Upper lobe of left lung (tissue), 6 donors: Measurements from ENCODE around the gene C1S. TPM values are rescaled to one million over a fixed set of nuclear protein-coding genes. Genes with fewer than 3 reads are reported as not detected.

Experiments used
- ATAC-seq, 2 donors: fragments of 200-7000 bp; cut with Tn5 transposase; one replicate each; pipeline ENCODE4 v1.9.1; 2022; ENCODE audit warnings: mild to moderate bottlenecking in 2 of 2, moderate library complexity in 2 of 2; ENCODE audit not compliant: low FRiP score in 2 of 2
- DNase-seq, 2 donors: peaks; one replicate each; pipeline ENCODE4 v3.0.0-alpha.2; 2019 to 2020
- H3K27ac ChIP-seq, 4 donors: fragments of 200-600 bp; sonication (generic); one replicate each; pipeline ENCODE4 v1.5.1; 2016 to 2019
- H3K27me3 ChIP-seq, 4 donors: fragments of 200-600 bp; sonication (generic); one replicate each; pipeline ENCODE4 v1.5.1; 2017 to 2019
- H3K36me3 ChIP-seq, 4 donors: fragments of 200-600 bp; sonication (generic); one replicate each; pipeline ENCODE4 v1.5.1; 2016 to 2019
- H3K4me1 ChIP-seq, 4 donors: fragments of 200-600 bp; sonication (generic); one replicate each; pipeline ENCODE4 v1.5.1; 2018 to 2019
- H3K4me3 ChIP-seq, 4 donors: fragments of 200-600 bp; sonication (generic); one replicate each; pipeline ENCODE4 v1.5.1; 2017 to 2019; ENCODE audit warnings: mild to moderate bottlenecking in 2 of 4, moderate library complexity in 1 of 4
- H3K9me3 ChIP-seq, 4 donors: fragments of 200-600 bp; sonication (generic); one replicate each; pipeline ENCODE4 v1.5.1; 2018 to 2019
- CTCF ChIP-seq, 6 experiments: fragments of 450-650 bp in 4 of 6; fragments of 200-600 bp in 2 of 6; sonication (generic) in 2 of 6; IDR thresholded peaks; one replicate each; pipeline ENCODE4 v1.5.1; 2016 to 2019; ENCODE audit warnings: antibody characterized with exemption in 6 of 6
- EP300 ChIP-seq, 4 donors: sonication (generic); formaldehyde crosslinking; IDR thresholded peaks; one replicate each; pipeline ENCODE4 v1.5.1; 2017; ENCODE audit warnings: antibody characterized with exemption in 4 of 4, control low read depth in 2 of 4
- POLR2A ChIP-seq, 4 donors: fragments of 450-650 bp; IDR thresholded peaks; one replicate each; pipeline ENCODE4 v1.5.1; 2016 to 2017; ENCODE audit warnings: antibody characterized with exemption in 4 of 4, mild to moderate bottlenecking in 2 of 4
- POLR2AphosphoS5 ChIP-seq, 2 donors: sonication (generic); formaldehyde crosslinking; IDR thresholded peaks; one replicate each; pipeline ENCODE4 v1.5.1; 2017; ENCODE audit warnings: antibody characterized with exemption in 2 of 2
- WGBS, 2 donors: methylation state at CpG; one replicate each; pipeline ENCODE4 v1.1.5; 2017 to 2018; 5-methylcytosine and 5-hydroxymethylcytosine counted together
- total RNA-seq, 6 donors: library from RNA; depleted of rRNA in 4 of 6; stranded (reverse); fragments of >200 nt in 4 of 6; gene quantifications; one replicate each; pipeline versions ENCODE4 v1.1.0 to v1.2.1, GENCODE V29; 2016 to 2021
- donor health status: DM: no; HTN: no; CAD: no; lungs with moderate emphysema.
- donor health status: DM: no; HTN: yes; CAD: no; lungs with severe emphysema.

Gene C1S
- total RNA-seq, 6 donors from 2014 or later = 146 to 338 (median 208) TPM

- no peak for ATAC-seq
Observed at GRCh38 chr12:7092986-7093460, 32.5 kb downstream of the C1S start.

GRCh38 chr12:7093486-7093885 is 33.0 kb downstream of the C1S start:
- 61 to 67% methylated on average over 5 of the region's 5 CpGs for WGBS, 2 donors
- no peak overlapping the region for H3K27ac ChIP-seq
- DNase-seq = no peak

More at GRCh38 chr12:7092986-7093460, 32.5 kb downstream of the C1S start:
- DNase-seq = no peak
- Histone ChIP-seq H3K9me3 (no peaks in the 10 kb centered on the region), H3K27ac (peak overlapping the region; percentile 43 to 89 (median 82)), H3K4me1 (peaks cover 20 to 49% (median 28%) of the 10 kb centered on the region in 4 donors), H3K36me3 (peaks cover 0 to 25% (median 21%) of the 10 kb centered on the region in 4 donors), H3K4me3 (no peak overlapping the region), H3K27me3 (no peaks in the 10 kb centered on the region)
- WGBS, 2 donors = 77 to 78% methylated on average over 6 to 8 of the region's 8 CpGs
- TF ChIP-seq EP300 (IDR thresholded peaks at IDR 0.05) (no peak), POLR2AphosphoS5 (IDR thresholded peaks at IDR 0.05) (no peak), CTCF (IDR thresholded peaks at IDR 0.05) (no peak), POLR2A (IDR thresholded peaks at IDR 0.05) (no peak)

DNA sequence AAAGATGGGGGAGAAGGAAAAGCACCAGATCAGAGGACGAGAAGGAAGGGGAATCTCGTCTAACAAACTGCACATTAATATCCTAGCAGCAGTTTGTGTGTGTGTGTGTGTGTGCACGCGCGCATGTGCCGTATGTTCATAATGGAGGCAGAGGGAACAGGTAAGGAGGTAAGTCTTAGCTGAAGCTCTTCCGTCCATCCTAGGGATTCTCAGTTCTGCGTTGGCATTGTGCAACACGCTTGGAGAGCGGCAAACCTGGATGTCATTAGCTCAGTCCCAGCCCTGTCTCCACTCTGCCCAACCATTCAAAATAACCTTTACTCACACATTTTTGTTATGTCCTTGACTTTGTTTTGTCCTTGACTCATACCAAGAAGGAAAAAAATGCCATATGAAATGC is 33.4 kb downstream of the C1S start:
- peaks cover 20 to 49% (median 28%) of the 10 kb centered on the region in 4 donors for H3K4me1 ChIP-seq
- H3K27ac ChIP-seq = no peak overlapping the region
- H3K36me3 ChIP-seq = peaks cover 0 to 23% (median 17%) of the 10 kb centered on the region in 4 donors
- no peaks in the 10 kb centered on the region for H3K9me3 ChIP-seq
- no peak overlapping the region for H3K4me3 ChIP-seq
- 59 to 66% methylated on average over 10 of the region's 10 CpGs for WGBS, 2 donors
- DNase-seq (no peak), ATAC-seq (peak in 1 of 2 donors; percentile 42)
- no peaks in the 10 kb centered on the region for H3K27me3 ChIP-seq
- TF ChIP-seq EP300 (IDR thresholded peaks at IDR 0.05) (no peak), POLR2AphosphoS5 (IDR thresholded peaks at IDR 0.05) (no peak), POLR2A (IDR thresholded peaks at IDR 0.05) (peak in 1 of 4 donors; percentile 34), CTCF (IDR thresholded peaks at IDR 0.05) (no peak)

More at GRCh38 chr12:7093486-7093885, 33.0 kb downstream of the C1S start:
- no peak for TF ChIP-seq CTCF (IDR thresholded peaks at IDR 0.05)
- TF ChIP-seq POLR2A (IDR thresholded peaks at IDR 0.05) = no peak
- no peak for TF ChIP-seq EP300 (IDR thresholded peaks at IDR 0.05)
- TF ChIP-seq POLR2AphosphoS5 (IDR thresholded peaks at IDR 0.05) = no peak
- Histone ChIP-seq H3K4me3 (no peak overlapping the region), H3K4me1 (peaks cover 20 to 49% (median 28%) of the 10 kb centered on the region in 4 donors), H3K36me3 (peaks cover 0 to 25% (median 21%) of the 10 kb centered on the region in 4 donors), H3K9me3 (no peaks in the 10 kb centered on the region), H3K27me3 (no peaks in the 10 kb centered on the region)
- no peak for ATAC-seq

DNA sequence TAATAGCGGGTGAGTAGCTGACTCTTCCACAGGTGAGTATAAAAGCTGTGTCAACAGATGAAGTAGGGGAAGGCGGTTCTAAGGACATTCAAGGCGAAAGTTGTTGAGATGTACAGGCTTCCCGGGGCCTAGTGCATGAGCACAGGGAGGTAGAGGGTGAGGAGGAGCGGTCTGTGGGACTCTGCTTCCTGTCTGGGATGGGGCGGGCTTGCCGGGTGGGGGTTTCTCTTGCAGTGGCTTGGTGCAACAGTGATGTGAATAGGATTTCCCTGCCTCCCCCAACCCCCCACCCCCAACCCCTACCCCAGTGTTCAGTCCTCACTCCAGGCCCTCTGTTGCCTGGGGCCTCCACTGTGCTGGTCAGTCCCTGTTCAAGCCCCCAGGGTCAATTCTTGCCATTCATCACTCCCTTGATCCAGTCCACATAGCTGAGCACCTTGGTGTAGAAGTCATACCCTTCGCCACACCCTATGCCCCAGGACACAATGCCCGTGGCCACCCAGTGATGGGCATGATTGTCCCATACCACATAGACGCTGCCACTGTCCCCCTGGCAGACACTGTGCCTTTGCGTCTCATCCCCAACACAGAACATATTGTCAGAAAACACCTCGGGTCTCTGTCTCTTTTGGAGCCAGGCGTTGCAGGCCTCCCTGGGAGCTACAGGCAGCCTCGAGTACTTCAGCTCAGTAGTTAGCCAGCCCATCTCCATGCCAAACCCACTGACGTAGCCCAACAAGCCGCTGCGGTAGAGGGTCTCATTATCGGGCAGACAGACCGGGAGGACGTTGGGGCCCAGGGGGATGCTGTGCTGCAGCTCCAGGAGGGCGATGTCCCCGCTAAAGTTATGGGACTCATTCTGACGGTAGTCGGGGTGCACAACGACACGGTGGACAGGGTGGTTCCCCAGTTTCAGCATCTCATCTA is 35.8 kb downstream of the C1S start:
- DNase-seq = no peak
- Histone ChIP-seq H3K36me3 (peaks cover 6 to 32% (median 18%) of the 10 kb centered on the region in 4 donors), H3K9me3 (no peaks in the 10 kb centered on the region), H3K4me1 (peaks cover 12 to 42% (median 20%) of the 10 kb centered on the region in 4 donors), H3K27me3 (no peaks in the 10 kb centered on the region), H3K27ac (peak overlapping the region in 1 of 4 donors; percentile 1), H3K4me3 (no peak overlapping the region)
- TF ChIP-seq CTCF (IDR thresholded peaks at IDR 0.05) (no peak), EP300 (IDR thresholded peaks at IDR 0.05) (no peak), POLR2AphosphoS5 (IDR thresholded peaks at IDR 0.05) (no peak), POLR2A (IDR thresholded peaks at IDR 0.05) (no peak)
- no peak for ATAC-seq
- 75 to 85% methylated on average over 9 to 26 of the region's 26 CpGs for WGBS, 2 donors
